K562 (cell line): ENCODE results near the gene MED15. TPM values are rescaled to one million over a fixed set of nuclear protein-coding genes. Genes with fewer than 3 reads are reported as not detected.

Source experiments
- ATF1 ChIP-seq, 2 experiments: fragments of 450-650 bp in 1 of 2; IDR thresholded peaks; 2 replicates each; pipeline ENCODE4 v1.6.1; 2016; ENCODE audit warnings: missing compliant biosample characterization in 1 of 2, missing genetic modification characterization in 1 of 2
- BRF1 ChIP-seq: IDR thresholded peaks from 3 replicates; pipeline ENCODE4 v1.6.1; 2011; ENCODE audit warnings: borderline replicate concordance, mild to moderate bottlenecking; ENCODE audit not compliant: insufficient read length; ENCODE audit errors: extremely low read depth
- CHD1 ChIP-seq: fragments of 200-600 bp; sonication (generic); IDR thresholded peaks from one replicate; pipeline ENCODE4 v1.6.1; 2012; ENCODE audit warnings: mild to moderate bottlenecking, moderate library complexity, low read length, inconsistent platforms
- E2F8 ChIP-seq: fragments of 450-650 bp; IDR thresholded peaks from 2 replicates; pipeline ENCODE4 v1.7.1; 2018; ENCODE audit warnings: mild to moderate bottlenecking, low read depth; ENCODE audit not compliant: partially characterized antibody
- EWSR1 ChIP-seq: fragments of 450-650 bp; IDR thresholded peaks from 2 replicates; pipeline ENCODE4 v1.6.1; 2018; ENCODE audit warnings: borderline replicate concordance, mild to moderate bottlenecking, low read depth, moderate library complexity; ENCODE audit not compliant: partially characterized antibody
- FOXA3 ChIP-seq, 2 experiments: fragments of 450-650 bp in 1 of 2; sonication (generic) in 1 of 2; formaldehyde crosslinking; IDR thresholded peaks in 1 of 2; conservative IDR thresholded peaks in 1 of 2; 2 replicates each; pipeline versions ENCODE4 v1.4.0 to v1.8.0; 2020 to 2022; ENCODE audit warnings: mild to moderate bottlenecking in 2 of 2, missing genetic modification reagents in 1 of 2
- FOXK2 ChIP-seq, 2 experiments: fragments of 450-650 bp; IDR thresholded peaks in 1 of 2; conservative IDR thresholded peaks in 1 of 2; 2 replicates each; pipeline ENCODE4 v1.6.1; 2016; ENCODE audit warnings: low read depth in 2 of 2, mild to moderate bottlenecking in 1 of 2
- HOMEZ ChIP-seq: fragments of 250-450 bp; sonication (Bioruptor Pico); IDR thresholded peaks from 2 replicates; pipeline ENCODE4 v1.4.0; 2020; ENCODE audit warnings: mild to moderate bottlenecking, moderate library complexity
- PHB2 ChIP-seq: fragments of 450-650 bp; IDR thresholded peaks from 2 replicates; pipeline ENCODE4 v1.6.1; 2017; ENCODE audit warnings: low read depth
- TBP ChIP-seq: optimal IDR thresholded peaks from 2 replicates; pipeline ENCODE3; 2011; ENCODE audit warnings: low read depth, low read length, improper control_type of control experiment
- VEZF1 ChIP-seq: fragments of 200-800 bp; sonication (Bioruptor generic); IDR thresholded peaks from 2 replicates; pipeline ENCODE4 v1.6.1; 2017; ENCODE audit warnings: missing genetic modification characterization, missing compliant biosample characterization
- ZNF184 ChIP-seq: sonication (generic); formaldehyde crosslinking; IDR thresholded peaks from 2 replicates; pipeline ENCODE4 v1.5.0; 2020; ENCODE audit warnings: missing genetic modification reagents
- ZNF518B ChIP-seq: fragments of 250-450 bp; sonication (Bioruptor Pico); IDR thresholded peaks from 2 replicates; pipeline ENCODE4 v1.5.0; 2021; ENCODE audit warnings: mild to moderate bottlenecking, moderate library complexity
- polyA plus RNA-seq, 8 experiments: library from polyadenylated mRNA; depleted of rRNA in 4 of 8; stranded (reverse) in 5 of 8; unstranded in 3 of 8; fragments of >200 nt; fragmentation: Nextera tagmentation in 2 of 8; fragmentation: Illumina TruSeq in 1 of 8; extraction: Ambion mirVana in 2 of 8; extraction: Trizol in 1 of 8; gene quantifications; 2 replicates each; pipeline versions ENCODE4 v1.2.1 to v1.2.3, GENCODE V29; 2011 to 2014; ENCODE audit warnings: inconsistent platforms in 1 of 8, missing spikeins in 1 of 8
- total RNA-seq, 7 experiments: library from RNA; depleted of rRNA in 6 of 7; stranded (reverse); fragments of >200 nt in 6 of 7; fragmentation: Illumina TruSeq in 2 of 7; extraction: Trizol in 2 of 7; gene quantifications; 2 replicates each; pipeline versions ENCODE4 v1.2.1 to v1.2.3, GENCODE V29; 2011 to 2021; ENCODE audit warnings: low replicate concordance in 1 of 7

The MED15 gene
- total and polyA plus RNA-seq, 9 of the 15 experiments (the other 6 are each of a cell fraction or from before 2014, with no cell fraction given), result 4.0 to 271 (median 60.1) TPM

- TF ChIP-seq ATF1 (CRISPR knock-in tag; IDR thresholded peaks at IDR 0.05) (no peak), ATF1 (tag; IDR thresholded peaks at IDR 0.05) (0 out of 2 replicates have a peak, but pooled peaks have one; percentile 22), FOXK2 (conservative IDR thresholded peaks at IDR 0.05 in 1 of 2, IDR thresholded peaks at IDR 0.05 in 1 of 2; ENCODE audit: low read depth in 2 of 2) (no peak), ZNF184 (no peak), TBP (no peak), FOXA3 (CRISPR knock-in tag; conservative IDR thresholded peaks at IDR 0.05 in 1 of 2, IDR thresholded peaks at IDR 0.05 in 1 of 2) (no peak), PHB2 (no peak), VEZF1 (CRISPR knock-in tag) (peak; percentile 42; the same call in 1 of the 2 replicates), ZNF518B (CRISPR knock-in tag) (no peak), EWSR1 (no peak), CHD1 (no peak), BRF1 (no peak), HOMEZ (CRISPR knock-in tag) (0 out of 2 replicates have a peak, but pooled peaks have one; percentile 59), E2F8 (no peak)
These were observed 41.9 kb downstream of the MED15 start (continued) for GRCh38 chr22:20549232-20549841.
